Measurements from ENCODE around the gene STXBP5.

The STXBP5 gene

GRCh38 chr6:147211349-147211748, 7.1 kb downstream of the STXBP5 start:
- no peak for DNase-seq (ENCODE audit: low read depth in 2 of 2)

- no peak for DNase-seq (ENCODE audit: low read depth in 2 of 2)
Measured at GRCh38 chr6:147211831-147212230, 7.6 kb downstream of the STXBP5 start.

GRCh38 chr6:147212622-147213021, 8.4 kb downstream of the STXBP5 start:
- no peak for DNase-seq (ENCODE audit: low read depth in 2 of 2)

GRCh38 chr6:147213772-147214171, 9.6 kb downstream of the STXBP5 start:
- DNase-seq (ENCODE audit: low read depth in 2 of 2): no peak

- DNase-seq (ENCODE audit: low read depth in 2 of 2): no peak
Measured at GRCh38 chr6:147214248-147215227, 10.3 kb downstream of the STXBP5 start.

GRCh38 chr6:147216915-147217314, 12.7 kb downstream of the STXBP5 start:
- no peak for DNase-seq (ENCODE audit: low read depth in 2 of 2)

- DNase-seq (ENCODE audit: low read depth in 2 of 2): no peak
Measured at GRCh38 chr6:147217840-147218404, 13.7 kb downstream of the STXBP5 start.

- DNase-seq (ENCODE audit: low read depth in 2 of 2): no peak
Measured at GRCh38 chr6:147218797-147219196, 14.6 kb downstream of the STXBP5 start.

GRCh38 chr6:147219463-147219862, 15.2 kb downstream of the STXBP5 start:
- DNase-seq (ENCODE audit: low read depth in 2 of 2): no peak

- DNase-seq (ENCODE audit: low read depth in 2 of 2): no peak
Measured at GRCh38 chr6:147220345-147220744, 16.1 kb downstream of the STXBP5 start.

- no peak for DNase-seq (ENCODE audit: low read depth in 2 of 2)
Measured at GRCh38 chr6:147221739-147222138, 17.5 kb downstream of the STXBP5 start.

- DNase-seq (ENCODE audit: low read depth in 2 of 2): no peak
Measured at GRCh38 chr6:147222160-147222838, 18.1 kb downstream of the STXBP5 start.

- DNase-seq (ENCODE audit: low read depth in 2 of 2): no peak
Measured at GRCh38 chr6:147223736-147224135, 19.5 kb downstream of the STXBP5 start.

GRCh38 chr6:147226163-147226724, 22.0 kb downstream of the STXBP5 start:
- no peak for DNase-seq (ENCODE audit: low read depth in 2 of 2)

GRCh38 chr6:147226877-147227276, 22.7 kb downstream of the STXBP5 start:
- DNase-seq (ENCODE audit: low read depth in 2 of 2): no peak

GRCh38 chr6:147227770-147228320, 23.6 kb downstream of the STXBP5 start:
- DNase-seq (ENCODE audit: low read depth in 2 of 2): no peak

GRCh38 chr6:147231589-147231988, 27.4 kb downstream of the STXBP5 start:
- DNase-seq (ENCODE audit: low read depth in 2 of 2): no peak

GRCh38 chr6:147234685-147235084, 30.5 kb downstream of the STXBP5 start:
- no peak for DNase-seq (ENCODE audit: low read depth in 2 of 2)

GRCh38 chr6:147238164-147238563, 33.9 kb downstream of the STXBP5 start:
- no peak for DNase-seq (ENCODE audit: low read depth in 2 of 2)

- no peak for DNase-seq (ENCODE audit: low read depth in 2 of 2)
Measured at GRCh38 chr6:147238906-147239305, 34.7 kb downstream of the STXBP5 start.

GRCh38 chr6:147244832-147245231, 40.6 kb downstream of the STXBP5 start:
- DNase-seq (ENCODE audit: low read depth in 2 of 2): no peak

- DNase-seq (ENCODE audit: low read depth in 2 of 2): no peak
Measured at GRCh38 chr6:147245693-147246092, 41.5 kb downstream of the STXBP5 start.
